GDM1 (cell line): ENCODE measurements around the gene CCDC97.
"Not testable (repeated sequence)": the region's sequence is repeated elsewhere in the genome, so short reads cannot be mapped to it uniquely, and the experiment has no call there.

ENCODE experiments used
- DNase-seq: peaks from one replicate; lab custom pipeline; 2025; lab: John Stamatoyannopoulos, UW

CCDC97 gene

GRCh38 chr19:41339936-41340335 is 30.0 kb downstream of the CCDC97 start:
- DNase-seq = no peak

- peak; percentile 45 for DNase-seq
Measured at GRCh38 chr19:41341669-41342490, 31.9 kb downstream of the CCDC97 start.

GRCh38 chr19:41344162-41344561 is 34.2 kb downstream of the CCDC97 start:
- no peak for DNase-seq

GRCh38 chr19:41346916-41347315 is 36.9 kb downstream of the CCDC97 start:
- DNase-seq = not testable (repeated sequence)

- DNase-seq = peak; percentile 87
Measured at GRCh38 chr19:41350735-41351338, 40.9 kb downstream of the CCDC97 start.

- DNase-seq = peak; percentile 96
Measured at GRCh38 chr19:41351339-41352245, 41.6 kb downstream of the CCDC97 start.

- no peak for DNase-seq
Measured at GRCh38 chr19:41352279-41352608, 42.3 kb downstream of the CCDC97 start.

- peak; percentile 15 for DNase-seq
Measured at GRCh38 chr19:41352609-41353465, 42.9 kb downstream of the CCDC97 start.

- DNase-seq = peak; percentile 86
Measured at GRCh38 chr19:41353466-41354342, 43.7 kb downstream of the CCDC97 start, which contains the start of gene TGFB1. TGFB1 (minus strand) TSS chr19:41353922; CDS start chr19:41353044, 878 bp downstream.

- DNase-seq = no peak
Measured at GRCh38 chr19:41354343-41354953, 44.5 kb downstream of the CCDC97 start.

- no peak for DNase-seq
Measured at GRCh38 chr19:41355035-41355434, 45.1 kb downstream of the CCDC97 start.

GRCh38 chr19:41355802-41356201 is 45.8 kb downstream of the CCDC97 start:
- peak; percentile 2 for DNase-seq

- peak; percentile 34 for DNase-seq
Measured at GRCh38 chr19:41356984-41357739, 47.2 kb downstream of the CCDC97 start.

GRCh38 chr19:41357746-41358145 is 47.8 kb downstream of the CCDC97 start:
- no peak for DNase-seq

GRCh38 chr19:41359741-41360140 is 49.8 kb downstream of the CCDC97 start:
- DNase-seq = no peak

GRCh38 chr19:41362143-41362847 is 52.3 kb downstream of the CCDC97 start:
- no peak for DNase-seq

GRCh38 chr19:41363371-41363752 is 53.4 kb downstream of the CCDC97 start:
- no peak for DNase-seq

- peak; percentile 96 for DNase-seq
Measured at GRCh38 chr19:41363753-41364523, 54.0 kb downstream of the CCDC97 start, which contains the start of gene B9D2. B9D2 (minus strand) TSS chr19:41364149; CDS start chr19:41363519, 630 bp downstream.
